Ascending aorta (tissue), 2 donors: ENCODE results near the gene DYRK2. TPM values are rescaled to one million over a fixed set of nuclear protein-coding genes. Genes with fewer than 3 reads are reported as not detected.
A peak's percentile ranks its signal among the peaks of the same experiment; 100 is the strongest.

ENCODE experiments used
- DNase-seq, 2 donors: peaks; one replicate each; pipeline ENCODE4 v3.0.0-alpha.2; 2019; ENCODE audit warnings: low spot score in 2 of 2
- H3K27ac ChIP-seq, 2 donors: fragments of 200-600 bp; sonication (generic); one replicate each; pipeline ENCODE4 v1.5.1; 2016 to 2017; ENCODE audit warnings: mild to moderate bottlenecking in 1 of 2
- H3K27me3 ChIP-seq: fragments of 200-600 bp; sonication (generic); one replicate; pipeline ENCODE4 v1.5.1; 2017
- H3K36me3 ChIP-seq, 2 donors: fragments of 200-600 bp; sonication (generic); one replicate each; pipeline ENCODE4 v1.5.1; 2016
- H3K4me1 ChIP-seq, 2 donors: fragments of 200-600 bp; sonication (generic); one replicate each; pipeline ENCODE4 v1.5.1; 2016 to 2017; ENCODE audit warnings: mild to moderate bottlenecking in 1 of 2
- H3K4me3 ChIP-seq, 2 donors: fragments of 200-600 bp; sonication (generic); one replicate each; pipeline ENCODE4 v1.5.1; 2016 to 2017; ENCODE audit warnings: mild to moderate bottlenecking in 1 of 2
- H3K9me3 ChIP-seq, 2 donors: fragments of 200-600 bp; sonication (generic); one replicate each; pipeline ENCODE4 v1.5.1; 2016
- intact Hi-C: fragments of 100-400 bp; cut with DNase I; formaldehyde crosslinking; loops from one replicate; pipeline ENCODE4 v1.15.1; 2023
- total RNA-seq: library from RNA; depleted of rRNA; stranded (reverse); fragments of >200 nt; gene quantifications from one replicate; pipeline ENCODE4 v1.1.0, GENCODE V29; 2016
- TF ChIP-seq, protein P1 (sequence below), 3 experiments: fragments of 200-600 bp in 2 of 3; fragments of 450-650 bp in 1 of 3; sonication (generic) in 2 of 3; IDR thresholded peaks; one replicate each; pipeline ENCODE4 v1.5.1; 2016 to 2019; ENCODE audit warnings: antibody characterized with exemption in 3 of 3, mild to moderate bottlenecking in 1 of 3, moderate library complexity in 1 of 3

DYRK2 gene
- 40.1 TPM for total RNA-seq

DNA sequence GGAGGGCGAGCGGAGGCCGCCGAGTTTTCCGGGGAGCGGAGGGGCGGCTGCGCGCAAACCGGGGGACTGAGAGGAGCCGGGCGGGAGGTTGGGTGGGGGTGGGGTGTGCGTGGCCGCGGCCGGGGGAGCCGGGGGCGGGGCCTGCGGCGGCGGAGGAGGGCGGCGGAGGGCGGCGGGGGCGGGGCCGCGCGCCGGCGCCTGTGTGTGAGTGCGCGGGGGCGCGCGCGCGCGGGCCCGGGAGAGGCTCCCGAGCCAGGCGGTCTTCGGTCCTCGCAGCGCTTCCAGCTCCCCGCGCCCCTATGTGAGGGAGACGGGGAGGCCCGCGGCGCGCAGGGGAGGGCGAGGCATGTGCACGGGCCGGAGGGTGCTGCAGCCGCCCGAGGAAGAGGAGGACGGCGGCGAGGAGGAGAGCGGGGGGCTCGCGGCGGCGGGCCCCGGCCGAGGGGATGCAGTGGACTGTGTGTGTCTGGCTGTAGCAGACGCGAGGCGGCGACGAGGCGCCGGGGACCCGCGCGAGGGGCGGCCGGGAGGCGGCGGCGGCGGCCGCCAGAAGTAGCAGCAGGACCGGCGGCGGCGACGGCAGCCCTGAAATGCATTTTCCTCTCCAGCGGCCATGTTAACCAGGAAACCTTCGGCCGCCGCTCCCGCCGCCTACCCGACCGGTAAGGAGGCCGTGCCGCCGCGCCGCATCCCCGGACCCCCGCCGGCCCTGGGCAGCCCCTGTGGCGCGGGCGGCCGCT, at the start of gene DYRK2:
TSS of gene DYRK2 (plus strand) at position 225 of the 740 bp plus-strand sequence. CDS start at position 614, 389 bp downstream.
- H3K36me3 ChIP-seq: no peaks in the 10 kb centered on the region
- intact Hi-C loops: loop anchor here (2.0 to 10.0 kb wide), 9 partner anchors 34 to 381 kb away; partner anchors contain the start of gene CAND1
- no peaks in the 10 kb centered on the region for H3K9me3 ChIP-seq
- H3K4me3 ChIP-seq: peak within 1 kb of the TSS; percentile 99 to 100
- peak within 1 kb of the TSS; percentile 84 to 97 for H3K27ac ChIP-seq
- H3K27me3 ChIP-seq: no peaks in the 10 kb centered on the region
- peak; percentile 32 to 88 for DNase-seq
- peaks cover 0 to 7% of the 10 kb centered on the region in 2 donors for H3K4me1 ChIP-seq
- TF ChIP-seq, protein P1, sequence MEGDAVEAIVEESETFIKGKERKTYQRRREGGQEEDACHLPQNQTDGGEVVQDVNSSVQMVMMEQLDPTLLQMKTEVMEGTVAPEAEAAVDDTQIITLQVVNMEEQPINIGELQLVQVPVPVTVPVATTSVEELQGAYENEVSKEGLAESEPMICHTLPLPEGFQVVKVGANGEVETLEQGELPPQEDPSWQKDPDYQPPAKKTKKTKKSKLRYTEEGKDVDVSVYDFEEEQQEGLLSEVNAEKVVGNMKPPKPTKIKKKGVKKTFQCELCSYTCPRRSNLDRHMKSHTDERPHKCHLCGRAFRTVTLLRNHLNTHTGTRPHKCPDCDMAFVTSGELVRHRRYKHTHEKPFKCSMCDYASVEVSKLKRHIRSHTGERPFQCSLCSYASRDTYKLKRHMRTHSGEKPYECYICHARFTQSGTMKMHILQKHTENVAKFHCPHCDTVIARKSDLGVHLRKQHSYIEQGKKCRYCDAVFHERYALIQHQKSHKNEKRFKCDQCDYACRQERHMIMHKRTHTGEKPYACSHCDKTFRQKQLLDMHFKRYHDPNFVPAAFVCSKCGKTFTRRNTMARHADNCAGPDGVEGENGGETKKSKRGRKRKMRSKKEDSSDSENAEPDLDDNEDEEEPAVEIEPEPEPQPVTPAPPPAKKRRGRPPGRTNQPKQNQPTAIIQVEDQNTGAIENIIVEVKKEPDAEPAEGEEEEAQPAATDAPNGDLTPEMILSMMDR (IDR thresholded peaks at IDR 0.05): peak in 1 of 3 experiments; percentile 5

DNA sequence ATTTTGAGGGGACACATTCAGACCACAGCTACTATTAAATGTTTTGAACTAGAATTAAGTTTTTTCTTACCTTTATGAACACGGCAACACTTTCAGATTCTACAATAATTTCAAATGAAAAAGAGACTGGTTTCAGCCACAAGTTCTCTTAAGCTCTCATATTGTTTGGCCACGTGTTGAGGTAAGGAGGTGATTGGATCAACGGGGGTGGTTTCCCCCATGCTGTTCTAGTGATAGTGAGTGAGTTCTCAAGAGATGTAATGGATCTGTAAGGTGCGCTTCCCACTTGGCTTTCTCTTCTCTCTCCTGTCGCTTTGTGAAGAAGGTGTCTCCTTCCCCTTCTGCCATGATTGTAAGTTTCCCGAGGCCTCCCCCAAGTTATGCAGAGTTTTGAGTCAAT, 48.9 kb upstream of the DYRK2 start:
- Histone ChIP-seq H3K4me1 (no peaks in the 10 kb centered on the region), H3K27ac (no peak overlapping the region), H3K4me3 (no peak overlapping the region), H3K27me3 (no peaks in the 10 kb centered on the region), H3K36me3 (no peaks in the 10 kb centered on the region), H3K9me3 (no peaks in the 10 kb centered on the region)
- intact Hi-C loops: no loop called here
- DNase-seq: no peak
- TF ChIP-seq, protein P1 (IDR thresholded peaks at IDR 0.05): no peak

DNA sequence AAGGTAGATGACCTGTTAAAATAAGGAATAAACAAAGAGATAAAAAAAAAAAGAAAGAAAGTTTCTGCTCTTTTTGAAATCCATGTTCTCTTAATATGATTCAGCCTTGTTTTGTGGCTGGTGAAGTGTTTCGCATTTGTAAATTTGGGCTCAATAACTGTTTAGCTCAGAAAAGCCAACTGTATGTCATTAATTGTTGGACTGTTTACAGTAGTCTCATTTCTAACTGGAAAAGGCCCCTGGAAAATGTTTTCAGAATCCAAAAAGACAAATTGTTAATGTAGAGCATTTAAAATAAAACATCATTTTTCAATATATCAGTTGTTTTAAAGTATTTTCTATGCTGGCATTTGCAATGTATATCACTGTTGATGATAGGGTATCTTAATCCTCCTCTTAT, 47.4 kb upstream of the DYRK2 start:
- no peak for DNase-seq
- intact Hi-C loops: no loop called here
- Histone ChIP-seq H3K9me3 (no peaks in the 10 kb centered on the region), H3K4me1 (no peaks in the 10 kb centered on the region), H3K27me3 (no peaks in the 10 kb centered on the region), H3K27ac (no peak overlapping the region), H3K36me3 (no peaks in the 10 kb centered on the region), H3K4me3 (no peak overlapping the region)
- TF ChIP-seq, protein P1 (IDR thresholded peaks at IDR 0.05): no peak

DNA sequence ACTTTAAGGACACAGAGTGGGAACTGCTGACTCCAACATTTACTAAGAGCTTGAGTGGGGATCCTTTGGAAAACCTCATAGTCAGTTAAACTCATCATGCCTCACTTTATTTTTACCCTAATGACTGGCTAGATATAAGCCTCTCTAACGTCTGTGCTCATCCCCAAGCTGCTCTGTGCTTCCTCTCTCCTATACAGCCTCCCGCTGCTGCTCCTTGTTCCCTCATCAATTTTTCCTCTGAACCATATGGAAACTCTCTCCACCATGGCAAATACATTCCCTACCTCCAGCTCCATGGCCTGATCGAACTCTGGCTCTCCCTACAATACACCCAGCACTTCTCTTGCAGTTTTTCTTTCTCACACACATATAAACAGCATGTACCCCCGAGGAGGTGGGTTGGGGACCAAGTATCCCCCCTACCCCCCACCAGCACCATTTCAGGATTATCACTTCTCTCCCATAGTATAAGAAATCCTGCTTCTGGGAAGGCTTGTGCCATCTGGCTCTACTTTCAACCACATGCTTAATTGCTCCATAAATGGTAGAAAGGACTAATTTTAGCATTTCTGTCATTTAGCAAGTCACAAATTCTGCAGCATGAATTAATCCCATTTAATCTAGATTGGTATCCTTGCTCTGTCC, 39.2 kb upstream of the DYRK2 start:
- no peak overlapping the region for H3K27ac ChIP-seq
- H3K36me3 ChIP-seq: no peaks in the 10 kb centered on the region
- no peaks in the 10 kb centered on the region for H3K27me3 ChIP-seq
- TF ChIP-seq, protein P1 (IDR thresholded peaks at IDR 0.05): no peak
- no peaks in the 10 kb centered on the region for H3K9me3 ChIP-seq
- no peak overlapping the region for H3K4me3 ChIP-seq
- intact Hi-C loops: no loop called here
- no peak for DNase-seq
- H3K4me1 ChIP-seq: no peaks in the 10 kb centered on the region

DNA sequence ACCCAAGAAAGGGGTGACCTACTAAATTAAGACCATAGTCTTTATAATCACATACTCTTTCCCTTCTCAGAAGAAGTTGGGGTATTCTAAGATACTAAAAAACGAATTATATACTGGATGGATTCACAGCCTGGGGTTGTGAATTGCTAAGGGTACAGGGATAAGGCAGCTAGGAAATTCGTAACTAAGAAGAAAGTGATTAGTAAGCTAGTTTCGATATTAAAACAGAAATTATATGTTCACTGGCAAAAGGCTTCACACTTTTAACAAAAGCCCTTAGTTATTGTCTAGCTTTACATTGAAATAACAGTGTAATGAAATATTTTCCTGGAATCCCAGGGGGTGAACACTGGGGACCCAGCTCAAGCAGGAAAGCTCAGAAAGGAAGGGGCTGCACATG, 35.5 kb upstream of the DYRK2 start:
- H3K9me3 ChIP-seq: no peaks in the 10 kb centered on the region
- no peaks in the 10 kb centered on the region for H3K27me3 ChIP-seq
- no peak overlapping the region for H3K4me3 ChIP-seq
- TF ChIP-seq, protein P1 (IDR thresholded peaks at IDR 0.05): no peak
- H3K36me3 ChIP-seq: no peaks in the 10 kb centered on the region
- no peak overlapping the region for H3K27ac ChIP-seq
- intact Hi-C loops: no loop called here
- no peaks in the 10 kb centered on the region for H3K4me1 ChIP-seq
- DNase-seq: no peak
